ENCODE data around the gene TMEM229B. TPM values are rescaled to one million over a fixed set of nuclear protein-coding genes. Genes with fewer than 3 reads are reported as not detected.

Gene TMEM229B
- total RNA-seq, 1 donor from 2014 or later: 18.4 TPM

DNA sequence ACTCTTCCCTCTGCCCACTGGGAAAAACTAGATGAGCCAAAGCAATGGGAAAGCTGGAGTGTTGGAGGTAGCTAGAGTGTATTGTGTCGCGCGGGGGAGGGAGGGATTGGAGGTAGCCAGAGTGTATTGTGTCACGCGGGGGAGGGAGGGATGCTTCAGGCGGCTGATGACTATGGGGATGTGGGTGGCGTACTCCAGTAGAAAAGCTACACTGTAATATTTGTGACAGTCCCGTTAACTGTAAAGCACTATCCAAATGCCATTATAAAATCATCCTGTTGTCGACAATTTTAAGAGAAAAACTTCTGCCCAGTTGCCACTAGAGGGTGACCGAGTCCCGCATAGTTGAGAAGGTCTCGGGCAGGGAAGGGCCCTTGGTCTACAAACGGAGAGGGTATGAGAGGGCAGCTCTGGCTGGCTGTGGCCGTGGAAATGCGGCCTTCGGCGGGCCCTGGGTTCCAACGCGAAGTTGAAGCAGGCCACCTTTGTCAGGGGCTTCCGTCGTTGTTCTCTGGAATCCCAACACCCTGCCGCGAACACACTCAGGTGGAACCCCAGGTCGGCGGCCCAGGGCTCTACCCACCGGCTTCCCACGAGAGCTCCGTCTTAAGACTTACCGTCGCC is 61.4 kb downstream of the TMEM229B start:
- intact Hi-C loops (cut with micrococcal nuclease): loop anchor here (1.0 to 10.0 kb wide), 5 partner anchors 88 to 277 kb away; partner anchors contain the start of gene ARG2

DNA sequence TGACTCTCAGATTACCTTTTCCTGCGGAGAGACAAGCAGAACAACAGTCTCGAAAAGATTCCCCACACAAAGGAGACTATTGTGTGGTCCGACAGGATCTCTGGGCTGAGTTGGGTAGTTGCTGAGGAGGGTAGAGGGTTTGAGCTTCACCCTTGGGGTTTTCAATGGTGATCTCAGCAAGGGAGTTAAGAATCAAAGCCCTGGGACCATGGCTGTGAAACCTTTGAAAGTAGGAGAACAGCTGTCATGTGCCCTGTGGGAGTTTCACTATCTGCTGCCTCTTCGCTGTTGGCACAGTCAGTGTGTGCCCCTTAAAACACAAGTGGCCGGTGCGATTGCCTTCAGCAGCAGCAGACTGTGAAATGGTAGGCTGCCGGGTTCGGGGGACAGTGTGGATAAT is 62.4 kb downstream of the TMEM229B start:
- intact Hi-C loops (cut with micrococcal nuclease): loop anchor here (2.0 to 10.0 kb wide), 2 partner anchors 89 to 241 kb away; no protein-coding TSS in a partner anchor

DNA sequence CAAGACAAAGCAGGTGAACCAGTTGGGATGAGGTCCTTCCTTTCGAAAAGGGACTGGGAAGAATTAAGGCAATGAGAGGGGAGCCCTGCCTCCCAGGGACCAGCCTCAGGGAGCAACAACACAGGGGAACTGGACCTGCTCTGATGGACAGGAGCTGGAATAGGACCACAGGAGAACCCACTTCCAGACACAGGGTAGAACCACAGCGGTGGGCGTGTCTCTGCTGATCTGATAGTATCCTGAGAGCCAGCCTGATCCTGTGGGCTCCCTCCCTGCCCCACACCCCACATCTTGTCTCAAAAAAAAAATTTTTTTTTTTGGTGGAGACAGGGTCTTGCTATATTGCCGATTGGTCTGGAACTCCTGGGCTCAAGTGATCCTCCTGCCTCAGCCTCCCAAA is 62.9 kb downstream of the TMEM229B start:
- intact Hi-C loops (cut with micrococcal nuclease): loop anchor here (2.0 to 10.0 kb wide), 2 partner anchors 89 to 241 kb away; no protein-coding TSS in a partner anchor

DNA sequence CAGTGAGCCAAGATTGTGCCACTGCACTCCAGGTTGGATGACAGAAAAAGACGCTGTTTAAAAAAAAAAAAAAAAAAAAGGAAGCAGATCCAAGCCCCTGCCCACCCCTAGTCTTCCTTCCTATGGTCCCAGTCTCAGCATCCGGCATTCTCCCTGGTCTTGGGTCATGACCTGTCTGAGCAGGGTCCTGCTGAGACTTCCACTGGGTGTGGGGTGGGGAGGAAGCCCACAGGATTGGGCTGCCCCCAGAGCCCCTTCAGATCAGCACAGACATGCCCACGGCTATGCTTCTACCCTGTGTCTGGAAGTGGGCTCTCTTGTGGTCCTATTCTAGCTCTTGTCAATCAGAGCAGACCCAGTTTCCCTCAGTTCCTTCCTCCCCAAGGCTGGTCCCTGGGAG is 64.0 kb downstream of the TMEM229B start:
- intact Hi-C loops (cut with micrococcal nuclease): loop anchor here (10.0 kb wide), 1 partner anchor 90 kb away; no protein-coding TSS in a partner anchor

DNA sequence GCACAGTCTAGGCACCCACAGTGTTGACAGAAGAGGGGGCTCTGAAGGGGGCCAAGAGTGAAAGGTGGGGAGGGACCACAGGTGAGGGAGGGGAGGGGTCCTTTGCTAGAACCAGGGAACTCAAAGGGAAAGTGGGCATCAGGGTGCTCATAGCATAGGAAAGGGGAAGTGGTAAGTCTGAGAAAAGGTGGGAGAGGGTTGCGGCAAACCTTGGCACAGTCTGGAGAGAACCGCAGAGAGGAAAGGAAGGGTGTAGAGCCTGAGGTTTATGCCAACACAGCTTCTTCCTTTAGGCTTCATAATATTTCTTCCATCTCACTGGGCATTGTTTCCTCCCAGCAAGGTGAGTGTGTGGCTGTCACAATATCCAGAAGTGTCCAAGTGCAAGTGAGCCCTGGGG is 65.1 kb downstream of the TMEM229B start:
- intact Hi-C loops (cut with micrococcal nuclease): loop anchor here (10.0 kb wide), 1 partner anchor 91 kb away; no protein-coding TSS in a partner anchor

DNA sequence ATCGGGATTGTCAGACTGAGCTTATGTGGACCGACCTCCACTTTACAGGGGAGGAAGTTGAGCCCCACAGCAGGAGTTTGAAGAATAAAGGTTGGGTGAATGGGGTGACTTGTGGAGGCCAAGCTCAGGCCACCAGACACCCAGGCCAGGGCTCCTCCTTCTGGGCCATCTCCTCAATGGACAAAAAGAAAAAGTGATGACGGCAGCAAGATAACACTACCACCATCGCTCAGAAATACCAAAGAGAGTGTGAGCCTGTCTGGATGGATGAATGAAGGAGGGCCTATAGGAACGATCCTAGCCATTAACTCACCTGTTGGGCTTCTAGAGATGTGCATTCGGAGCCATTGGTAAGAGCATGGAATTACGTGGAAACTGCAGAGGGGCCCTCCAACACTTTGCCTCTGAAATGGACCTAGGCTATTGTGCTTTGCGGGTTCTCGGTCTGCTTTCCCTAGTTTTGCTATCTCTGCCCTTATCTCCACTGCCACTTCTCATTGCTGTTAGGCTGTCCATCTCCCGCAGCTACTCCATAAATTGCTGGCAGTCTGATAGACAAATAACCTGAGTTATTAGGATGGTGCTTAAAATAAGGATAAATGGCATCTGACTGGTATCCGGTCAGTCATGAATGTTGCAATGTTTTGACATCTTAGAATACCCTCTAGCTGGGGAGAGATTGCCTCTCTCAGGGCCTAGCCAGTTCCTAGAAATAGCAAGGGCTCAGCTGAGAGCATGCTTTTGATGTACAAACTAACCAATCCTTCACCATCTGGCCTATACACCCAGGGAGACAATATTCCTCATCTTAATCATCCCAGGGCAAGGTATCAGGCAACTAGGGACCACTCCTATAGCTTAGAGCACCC is 66.9 kb downstream of the TMEM229B start:
- intact Hi-C loops (cut with micrococcal nuclease): loop anchor here (10.0 kb wide), 1 partner anchor 93 kb away; no protein-coding TSS in a partner anchor

Other genes with a start within 250 kb of the TMEM229B start
- gene PALS1, start 247.3 kb downstream of the TMEM229B start, total RNA-seq: 9.4 and 9.8 TPM in 2 replicates
- gene ATP6V1D, start 128.9 kb downstream of the TMEM229B start, total RNA-seq: 31.9 and 34.2 TPM in 2 replicates
- gene EIF2S1, start 128.4 kb downstream of the TMEM229B start, total RNA-seq: 137 and 139 TPM in 2 replicates
- gene PLEK2, start 76.6 kb downstream of the TMEM229B start, total RNA-seq: 0.18 TPM in 2 replicates
- 0.61 and 0.64 TPM in 2 replicates for gene PLEKHH1, start 44.6 kb upstream of the TMEM229B start, total RNA-seq
- 17.1 and 17.8 TPM in 2 replicates for gene PIGH, start 111.5 kb upstream of the TMEM229B start, total RNA-seq
- 9.7 and 10.0 TPM in 2 replicates for gene ARG2, start 131.2 kb upstream of the TMEM229B start, total RNA-seq
- gene VTI1B, start 185.9 kb upstream of the TMEM229B start, total RNA-seq: 79.2 and 81.1 TPM in 2 replicates
- gene RDH11, start 207.0 kb upstream of the TMEM229B start, total RNA-seq: 44.2 and 46.6 TPM in 2 replicates
- gene RDH12, start 213.2 kb upstream of the TMEM229B start, total RNA-seq: not detected in 2 replicates